ENCODE data around the gene CLDN4. TPM values are rescaled to one million over a fixed set of nuclear protein-coding genes. Genes with fewer than 3 reads are reported as not detected.

CLDN4 gene
- total and polyA plus RNA-seq, 9 of the 15 experiments (the other 6 are each of a cell fraction or from before 2014, with no cell fraction given): 0.05 to 0.60 (median 0.06) TPM; not detected in 3

GRCh38 chr7:73842067-73842976 lies 11.5 kb downstream of the CLDN4 start, which contains the start of gene METTL27:
TSS of gene METTL27 (minus strand) at chr7:73842516. CDS start at chr7:73842140, 376 bp downstream.
- H3K9ac ChIP-seq (ENCODE audit: insufficient read depth in 1 of 2, low read depth in 2 of 2, low read length in 2 of 2): peak within 1 kb of the TSS; percentile 57 to 94
- TF ChIP-seq MNT (conservative IDR thresholded peaks at IDR 0.05) (0 out of 4 replicates have a peak, but pooled peaks of 1 of the 2 experiments have one; percentile 48), ZNF263 (CRISPR knock-in tag; IDR thresholded peaks at IDR 0.05; ENCODE audit: borderline replicate concordance) (0 out of 2 replicates have a peak, but pooled peaks have one; percentile 14), SIRT6 (IDR thresholded peaks at IDR 0.05; ENCODE audit: low read depth, low read length) (no peak), PPARD (CRISPR knock-in tag; IDR thresholded peaks at IDR 0.05) (no peak), TEAD4 (IDR thresholded peaks at IDR 0.05; ENCODE audit: low read length) (no peak), TEAD4 (CRISPR knock-in tag; IDR thresholded peaks at IDR 0.05; ENCODE audit: borderline replicate concordance) (no peak), OTX1 (CRISPR knock-in tag; IDR thresholded peaks at IDR 0.05) (0 out of 2 replicates have a peak, but pooled peaks have one; percentile 11), ZNF444 (CRISPR knock-in tag; IDR thresholded peaks at IDR 0.05) (no peak), POLR2AphosphoS5 (IDR thresholded peaks at IDR 0.05; ENCODE audit: control insufficient read depth, insufficient read depth, low read depth, low read length) (peak; percentile 46; the same call in 1 of the 2 replicates), PHF8 (IDR thresholded peaks at IDR 0.05; ENCODE audit: borderline replicate concordance, low read length) (peak; percentile 75; the same call in 1 of the 2 replicates), CXXC5 (CRISPR knock-in tag; IDR thresholded peaks at IDR 0.05) (peak; percentile 38), SUPT5H (IDR thresholded peaks at IDR 0.05) (peak; percentile 82), ZNF124 (CRISPR knock-in tag; IDR thresholded peaks at IDR 0.05) (no peak), CTBP1 (IDR thresholded peaks at IDR 0.05; ENCODE audit: borderline replicate concordance) (0 out of 2 replicates have a peak, but pooled peaks have one; percentile 38), MCM7 (IDR thresholded peaks at IDR 0.05) (no peak), CREB1 (IDR thresholded peaks at IDR 0.05) (no peak), CREB1 (CRISPR knock-in tag; IDR thresholded peaks at IDR 0.05) (0 out of 2 replicates have a peak, but pooled peaks have one; percentile 24), EP400 (IDR thresholded peaks at IDR 0.05) (no peak), KHSRP (IDR thresholded peaks at IDR 0.05) (no peak)
- TF ChIP-seq, protein P1, sequence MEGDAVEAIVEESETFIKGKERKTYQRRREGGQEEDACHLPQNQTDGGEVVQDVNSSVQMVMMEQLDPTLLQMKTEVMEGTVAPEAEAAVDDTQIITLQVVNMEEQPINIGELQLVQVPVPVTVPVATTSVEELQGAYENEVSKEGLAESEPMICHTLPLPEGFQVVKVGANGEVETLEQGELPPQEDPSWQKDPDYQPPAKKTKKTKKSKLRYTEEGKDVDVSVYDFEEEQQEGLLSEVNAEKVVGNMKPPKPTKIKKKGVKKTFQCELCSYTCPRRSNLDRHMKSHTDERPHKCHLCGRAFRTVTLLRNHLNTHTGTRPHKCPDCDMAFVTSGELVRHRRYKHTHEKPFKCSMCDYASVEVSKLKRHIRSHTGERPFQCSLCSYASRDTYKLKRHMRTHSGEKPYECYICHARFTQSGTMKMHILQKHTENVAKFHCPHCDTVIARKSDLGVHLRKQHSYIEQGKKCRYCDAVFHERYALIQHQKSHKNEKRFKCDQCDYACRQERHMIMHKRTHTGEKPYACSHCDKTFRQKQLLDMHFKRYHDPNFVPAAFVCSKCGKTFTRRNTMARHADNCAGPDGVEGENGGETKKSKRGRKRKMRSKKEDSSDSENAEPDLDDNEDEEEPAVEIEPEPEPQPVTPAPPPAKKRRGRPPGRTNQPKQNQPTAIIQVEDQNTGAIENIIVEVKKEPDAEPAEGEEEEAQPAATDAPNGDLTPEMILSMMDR (IDR thresholded peaks at IDR 0.05 in 2 of 3, conservative IDR thresholded peaks at IDR 0.05 in 1 of 3; ENCODE audit: insufficient read depth in 2 of 3, low read depth in 1 of 3, low read length in 3 of 3): no peak

More at GRCh38 chr7:73842067-73842976, 11.5 kb downstream of the CLDN4 start, which contains the start of gene METTL27:
- H3K4me2 ChIP-seq (ENCODE audit: insufficient read depth, low read length): peak within 1 kb of the TSS; percentile 83
- H4K20me1 ChIP-seq (replicated peaks; ENCODE audit: control insufficient read depth, insufficient read depth, low read length): no peaks in the 10 kb centered on the region
- no peaks in the 10 kb centered on the region for H3K79me2 ChIP-seq (ENCODE audit: control insufficient read depth, insufficient read depth, low read length)
- H3K27me3 ChIP-seq (ENCODE audit: control insufficient read depth in 2 of 2, insufficient read depth in 2 of 2, low read length in 2 of 2): no peaks in the 10 kb centered on the region
- ChIA-PET CTCF (ENCODE audit: low intra/inter-chr PET ratio) (no interaction called here), POLR2A (interaction anchor here (0.6 to 1.3 kb wide), 6 partner anchors 8 to 29 kb away, joined by 3 to 5 read pairs (median 4); no protein-coding TSS in a partner anchor)
- intact Hi-C loops (cut with micrococcal nuclease): no loop called here
- DNase-seq (ENCODE audit: extremely low read depth in 1 of 4, low spot score in 3 of 4) (peak; percentile 97 to 99 (median 99)), FAIRE-seq (peak; percentile 82), ATAC-seq (peak; percentile 98)
- H3K27ac ChIP-seq (ENCODE audit: extremely low read depth, low read depth, low read length): peak within 1 kb of the TSS; percentile 52
- BruUV-seq (replicated peaks): TSS peak; percentile 88
- H2AFZ ChIP-seq (ENCODE audit: low read depth, low read length): peak within 1 kb of the TSS; percentile 97
- in situ Hi-C loops (cut with MboI): no loop called here
- H3K36me3 ChIP-seq (ENCODE audit: control insufficient read depth, insufficient read depth, low read length): no peaks in the 10 kb centered on the region
- no peaks in the 10 kb centered on the region for H3K9me3 ChIP-seq (replicated peaks; ENCODE audit: control insufficient read depth, insufficient read depth, low read depth, low read length)
- H3K4me1 ChIP-seq (replicated peaks in 1 of 2; ENCODE audit: control insufficient read depth in 2 of 2, insufficient read depth in 2 of 2, low read length in 2 of 2): peaks cover 0 to 32% of the 10 kb centered on the region in 2 experiments; a peak in 4 of 5 replicates
- WGBS (ENCODE audit: insufficient coverage, low coverage, missing lambda C conversion rate): 11% methylated on average over 34 of the region's 45 CpGs
- no peaks in the 10 kb centered on the region for H3K9me1 ChIP-seq (ENCODE audit: control insufficient read depth, insufficient read depth, low read length)
- H3K4me3 ChIP-seq: peak within 1 kb of the TSS; percentile 48

Measured in K562 (cell line).